Tibial nerve (tissue), 4 donors: ENCODE results near the gene PCDHGA2.

Source experiments
- EP300 ChIP-seq, 2 donors: sonication (generic); formaldehyde crosslinking; IDR thresholded peaks; one replicate each; pipeline ENCODE4 v1.6.1; 2017; ENCODE audit warnings: antibody characterized with exemption in 2 of 2, mild to moderate bottlenecking in 1 of 2
- POLR2A ChIP-seq, 2 donors: fragments of 450-650 bp; IDR thresholded peaks; one replicate each; pipeline ENCODE4 v1.6.1; 2017; ENCODE audit warnings: antibody characterized with exemption in 2 of 2, mild to moderate bottlenecking in 2 of 2, moderate library complexity in 2 of 2
- TF ChIP-seq, protein P1 (sequence below), 5 experiments: fragments of 200-600 bp in 3 of 5; fragments of 450-650 bp in 2 of 5; sonication (generic) in 3 of 5; IDR thresholded peaks; one replicate each; pipeline ENCODE4 v1.5.1; 2016 to 2019; ENCODE audit warnings: antibody characterized with exemption in 5 of 5, mild to moderate bottlenecking in 3 of 5, moderate library complexity in 2 of 5

- TF ChIP-seq, protein P1, sequence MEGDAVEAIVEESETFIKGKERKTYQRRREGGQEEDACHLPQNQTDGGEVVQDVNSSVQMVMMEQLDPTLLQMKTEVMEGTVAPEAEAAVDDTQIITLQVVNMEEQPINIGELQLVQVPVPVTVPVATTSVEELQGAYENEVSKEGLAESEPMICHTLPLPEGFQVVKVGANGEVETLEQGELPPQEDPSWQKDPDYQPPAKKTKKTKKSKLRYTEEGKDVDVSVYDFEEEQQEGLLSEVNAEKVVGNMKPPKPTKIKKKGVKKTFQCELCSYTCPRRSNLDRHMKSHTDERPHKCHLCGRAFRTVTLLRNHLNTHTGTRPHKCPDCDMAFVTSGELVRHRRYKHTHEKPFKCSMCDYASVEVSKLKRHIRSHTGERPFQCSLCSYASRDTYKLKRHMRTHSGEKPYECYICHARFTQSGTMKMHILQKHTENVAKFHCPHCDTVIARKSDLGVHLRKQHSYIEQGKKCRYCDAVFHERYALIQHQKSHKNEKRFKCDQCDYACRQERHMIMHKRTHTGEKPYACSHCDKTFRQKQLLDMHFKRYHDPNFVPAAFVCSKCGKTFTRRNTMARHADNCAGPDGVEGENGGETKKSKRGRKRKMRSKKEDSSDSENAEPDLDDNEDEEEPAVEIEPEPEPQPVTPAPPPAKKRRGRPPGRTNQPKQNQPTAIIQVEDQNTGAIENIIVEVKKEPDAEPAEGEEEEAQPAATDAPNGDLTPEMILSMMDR (IDR thresholded peaks at IDR 0.05): no peak
- no peak for TF ChIP-seq POLR2A (IDR thresholded peaks at IDR 0.05)
- TF ChIP-seq EP300 (IDR thresholded peaks at IDR 0.05): no peak
These were observed 40.2 kb upstream of the PCDHGA2 start for GRCh38 chr5:141298376-141298775.
